AG10803 (cell line): ENCODE data around the gene ZNF683.

Experiments used
- DNase-seq: peaks from one replicate; pipeline ENCODE4 v3.0.0; 2010; ENCODE audit warnings: low read depth
- H3K4me3 ChIP-seq: 2 replicates; pipeline ENCODE4 v1.5.1; 2011; ENCODE audit warnings: mild to moderate bottlenecking, low read length, control low read depth
- CTCF ChIP-seq: conservative IDR thresholded peaks from 2 replicates; pipeline ENCODE4 v1.5.1; 2011; ENCODE audit warnings: mild to moderate bottlenecking, low read length, control low read depth, inconsistent platforms

ZNF683 gene

GRCh38 chr1:26363549-26364448 lies 8.8 kb downstream of the ZNF683 start:
- no peak overlapping the region for H3K4me3 ChIP-seq
- peak; percentile 95 for TF ChIP-seq CTCF
- peak; percentile 64 for DNase-seq

GRCh38 chr1:26362331-26362730 lies 10.2 kb downstream of the ZNF683 start:
- TF ChIP-seq CTCF: no peak
- DNase-seq: no peak

GRCh38 chr1:26361605-26362122 lies 10.9 kb downstream of the ZNF683 start:
- DNase-seq: no peak
- H3K4me3 ChIP-seq: no peak overlapping the region
- TF ChIP-seq CTCF: no peak

More at GRCh38 chr1:26362331-26362730, 10.2 kb downstream of the ZNF683 start:
- no peak overlapping the region for H3K4me3 ChIP-seq

- no peak overlapping the region for H3K4me3 ChIP-seq
- no peak for TF ChIP-seq CTCF
- no peak for DNase-seq
Measured at GRCh38 chr1:26360807-26361604, 11.5 kb downstream of the ZNF683 start.

GRCh38 chr1:26359981-26360806 lies 12.4 kb downstream of the ZNF683 start:
- DNase-seq: no peak
- H3K4me3 ChIP-seq: peak overlapping the region; percentile 9; the same call in 1 of the 2 replicates
- TF ChIP-seq CTCF: no peak
